Stimulated activated CD4-positive, alpha-beta T cell treated with anti-CD3 and anti-CD28 coated beads, Interleukin-12 subunit alpha, Interleukin-12 subunit beta, amount 100 ng/mL, for 48 hours (primary cell): ENCODE measurements around the gene LEUTX.
A peak's percentile ranks its signal among the peaks of the same experiment; 100 is the strongest.

ENCODE experiments used
- DNase-seq, 3 donors: peaks; one replicate each; pipeline ENCODE4 v3.0.0-alpha.2; 2020; ENCODE audit warnings: low read depth in 2 of 3, low spot score in 1 of 3

Gene LEUTX

GRCh38 chr19:39820696-39821095 is 42.0 kb downstream of the LEUTX start:
- no peak for DNase-seq

- DNase-seq, result no peak
Measured at GRCh38 chr19:39823686-39824085, 45.0 kb downstream of the LEUTX start.

GRCh38 chr19:39824143-39825092 is 45.8 kb downstream of the LEUTX start:
- peak; percentile 80 to 82 (median 80) for DNase-seq

GRCh38 chr19:39825093-39825463 is 46.4 kb downstream of the LEUTX start:
- DNase-seq, result no peak

- DNase-seq, result no peak
Measured at GRCh38 chr19:39825531-39826076, 47.0 kb downstream of the LEUTX start.

- DNase-seq, result no peak
Measured at GRCh38 chr19:39826311-39826945, 47.8 kb downstream of the LEUTX start.

- DNase-seq, result no peak
Measured at GRCh38 chr19:39827216-39827615, 48.6 kb downstream of the LEUTX start.

GRCh38 chr19:39828015-39828653 is 49.5 kb downstream of the LEUTX start:
- DNase-seq, result no peak

- no peak for DNase-seq
Measured at GRCh38 chr19:39828654-39829032, 50.0 kb downstream of the LEUTX start.

- DNase-seq, result no peak
Measured at GRCh38 chr19:39829702-39830275, 51.1 kb downstream of the LEUTX start.

- DNase-seq, result no peak
Measured at GRCh38 chr19:39830406-39830805, 51.8 kb downstream of the LEUTX start.

GRCh38 chr19:39830847-39831246 is 52.2 kb downstream of the LEUTX start:
- no peak for DNase-seq

GRCh38 chr19:39831679-39832078 is 53.0 kb downstream of the LEUTX start:
- no peak for DNase-seq

- DNase-seq, result no peak
Measured at GRCh38 chr19:39832341-39833083, 53.9 kb downstream of the LEUTX start.

- no peak for DNase-seq
Measured at GRCh38 chr19:39833160-39833463, 54.5 kb downstream of the LEUTX start.

- DNase-seq, result peak; percentile 94 to 95 (median 94)
Measured at GRCh38 chr19:39833464-39834286, 55.0 kb downstream of the LEUTX start, which contains the start of gene DYRK1B. Gene DYRK1B (minus strand): TSS chr19:39834162. CDS start chr19:39831867, 2,295 bp downstream.

- DNase-seq, result no peak
Measured at GRCh38 chr19:39834287-39834841, 55.7 kb downstream of the LEUTX start.
